Stimulated activated CD4-positive, alpha-beta T cell treated with anti-CD3 and anti-CD28 coated beads, Interleukin-1b, Interleukin-23, amount 100 ng/mL, for 1 hour (primary cell): ENCODE data around the gene UNC93B1.
"Not testable (repeated sequence)": the region's sequence is repeated elsewhere in the genome, so short reads cannot be mapped to it uniquely, and the experiment has no call there.

Experiments
- DNase-seq, 2 donors: peaks; one replicate each; pipeline ENCODE4 v3.0.0-alpha.2; 2020; ENCODE audit warnings: low read depth in 2 of 2

UNC93B1 gene

GRCh38 chr11:67943406-67943805, 60.5 kb downstream of the UNC93B1 start:
- not testable (repeated sequence) for DNase-seq
